Coronary artery (tissue), 2 donors: ENCODE results near the gene P2RX6.

ENCODE experiments used
- DNase-seq: peaks from one replicate; pipeline ENCODE4 v3.0.0-alpha.2; 2017; ENCODE audit warnings: low spot score
- H3K27ac ChIP-seq, 2 donors: fragments of 200-600 bp; sonication (generic); one replicate each; pipeline ENCODE4 v1.5.1; 2016 to 2019
- H3K4me3 ChIP-seq: fragments of 200-600 bp; sonication (generic); 2 replicates; pipeline ENCODE4 v1.5.1; 2016; ENCODE audit warnings: mild to moderate bottlenecking, moderate library complexity
- CTCF ChIP-seq: fragments of 200-600 bp; sonication (generic); IDR thresholded peaks from one replicate; pipeline ENCODE4 v1.5.1; 2019; ENCODE audit warnings: antibody characterized with exemption

The P2RX6 gene

DNA sequence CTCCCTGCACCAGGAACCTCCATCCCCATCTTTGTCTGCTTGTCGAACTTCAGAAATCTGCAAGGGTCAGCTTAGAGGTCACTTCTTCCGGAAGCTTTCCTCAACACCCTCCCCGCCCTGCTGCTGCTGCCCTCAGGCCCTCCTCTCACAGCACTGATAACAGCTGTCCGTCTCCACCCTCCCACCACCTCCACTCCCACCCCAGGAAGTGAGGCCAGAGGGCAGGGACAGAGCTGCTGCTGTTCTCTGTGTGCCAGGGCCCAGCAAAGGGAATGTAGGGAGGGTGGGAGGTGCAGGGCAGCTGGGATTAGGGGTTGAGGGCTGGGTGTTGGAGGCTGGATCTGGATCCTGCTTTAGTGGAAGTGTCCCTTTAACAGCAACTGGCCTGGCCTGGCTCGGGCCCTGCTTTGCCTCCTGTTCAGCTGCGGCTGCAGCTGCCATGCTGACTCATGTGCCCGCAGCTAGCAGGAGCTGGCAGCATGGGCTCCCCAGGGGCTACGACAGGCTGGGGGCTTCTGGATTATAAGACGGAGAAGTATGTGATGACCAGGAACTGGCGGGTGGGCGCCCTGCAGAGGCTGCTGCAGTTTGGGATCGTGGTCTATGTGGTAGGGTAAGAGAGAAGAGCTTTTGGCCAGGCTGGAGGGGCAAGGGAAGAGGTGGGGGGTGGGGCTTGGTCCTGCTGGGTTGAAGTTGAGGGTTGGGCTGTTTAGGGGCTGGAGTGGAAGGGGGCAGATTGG lies at the start of gene P2RX6:
P2RX6 (plus strand) TSS at position 440 of the 740 bp plus-strand sequence; CDS start at position 450, 10 bp downstream.
- DNase-seq: no peak
- peak within 1 kb of the TSS; percentile 66 for H3K4me3 ChIP-seq
- no peak for TF ChIP-seq CTCF
- H3K27ac ChIP-seq: peak within 1 kb of the TSS; percentile 56 to 66

DNA sequence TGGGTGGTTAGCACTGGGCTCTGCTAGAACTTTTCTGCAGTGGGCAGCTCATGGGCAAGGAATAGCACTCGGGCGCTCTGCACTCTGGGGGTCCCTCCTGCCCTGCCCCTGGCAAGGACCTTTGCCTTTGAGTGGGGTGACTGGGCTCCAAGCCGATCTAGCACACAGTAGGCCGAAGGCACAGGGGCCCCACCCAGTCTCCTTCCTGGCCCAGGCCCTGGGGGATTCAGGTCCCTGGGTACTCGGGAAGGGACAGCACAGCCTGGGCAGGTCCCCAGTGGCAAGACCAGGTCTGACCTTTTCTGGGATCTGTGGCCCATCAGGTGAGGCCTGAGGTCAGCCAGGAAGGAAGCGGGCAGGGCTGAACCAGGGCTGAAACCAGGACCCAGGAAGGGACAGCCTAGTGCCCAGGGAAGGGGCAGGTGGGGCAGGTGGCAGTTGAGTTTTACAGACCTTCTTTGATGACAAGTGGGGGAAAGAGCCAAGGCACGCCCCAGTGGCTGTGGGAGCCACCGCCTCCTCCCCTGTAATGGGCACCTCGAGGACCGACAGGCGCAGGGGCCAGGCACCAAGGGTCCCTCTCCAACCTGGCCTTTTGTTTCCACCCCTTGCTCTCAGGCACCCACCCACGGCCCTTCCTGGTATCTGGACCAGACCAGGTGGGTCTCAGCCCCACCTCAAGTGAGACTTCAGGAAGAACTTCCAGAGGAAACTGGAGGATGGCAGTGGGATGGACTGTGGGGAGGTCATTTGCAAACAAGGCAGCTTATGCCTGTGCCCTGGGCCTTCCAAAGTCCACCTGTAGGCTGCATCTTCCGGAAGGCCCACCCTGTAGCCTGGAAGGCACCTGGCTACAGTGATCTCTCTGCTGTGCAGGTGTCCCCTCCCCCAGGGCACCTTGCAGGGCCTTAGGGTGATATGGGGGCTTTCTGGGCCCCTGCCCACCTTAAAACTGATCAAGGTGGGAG lies 48.8 kb upstream of the P2RX6 start:
- no peak for TF ChIP-seq CTCF
- H3K27ac ChIP-seq: no peak overlapping the region

DNA sequence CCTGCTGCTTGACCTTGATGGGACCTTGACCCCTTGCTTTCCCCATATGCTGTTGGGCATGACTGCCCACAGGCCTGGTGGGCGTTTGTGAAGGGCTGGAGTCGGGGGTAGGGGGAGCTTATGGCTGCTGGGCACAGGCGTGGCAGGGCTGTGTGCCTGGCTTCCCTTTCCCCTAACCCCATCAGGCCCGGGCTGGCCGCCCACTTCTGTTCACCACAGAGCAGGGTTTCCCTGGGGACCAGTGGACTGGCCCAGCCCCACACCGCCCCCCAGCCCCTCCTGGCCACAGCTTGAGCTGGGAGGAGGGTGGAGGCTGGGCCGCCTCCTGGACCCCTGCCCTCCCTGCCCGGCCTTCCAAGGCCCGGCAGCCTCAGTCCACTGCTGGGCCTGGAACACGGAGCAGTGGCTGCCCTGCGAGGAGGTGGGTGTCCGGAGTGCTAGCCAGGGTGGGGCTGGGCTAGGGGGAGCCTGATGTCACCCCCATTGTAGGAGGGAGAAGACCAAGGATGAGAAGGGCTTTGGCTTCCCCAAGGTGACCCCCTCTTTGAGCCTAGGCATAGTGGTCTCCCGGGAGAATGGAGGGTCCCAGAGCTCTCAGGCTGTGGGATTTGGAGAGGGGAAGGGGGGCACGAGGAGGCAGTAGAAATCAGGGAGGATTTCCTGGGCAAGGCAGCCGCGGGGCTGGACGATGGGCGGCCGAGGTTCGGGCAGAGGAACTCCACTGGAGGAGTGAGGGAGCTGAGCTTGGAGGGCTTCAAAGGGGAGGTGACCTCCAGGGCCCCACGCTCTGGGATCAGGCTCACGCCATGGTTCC lies 47.9 kb upstream of the P2RX6 start, which contains the start of gene AIFM3:
AIFM3 (plus strand) TSS at position 373 of the 814 bp plus-strand sequence. CDS start 690 bp downstream, outside the sequence.
- no peak for TF ChIP-seq CTCF
- no peak within 1 kb of the TSS for H3K4me3 ChIP-seq
- no peak within 1 kb of the TSS for H3K27ac ChIP-seq
- peak; percentile 66 for DNase-seq

More for the DNA sequence above, 48.8 kb upstream of the P2RX6 start:
- no peak for DNase-seq
- H3K4me3 ChIP-seq: no peak overlapping the region

DNA sequence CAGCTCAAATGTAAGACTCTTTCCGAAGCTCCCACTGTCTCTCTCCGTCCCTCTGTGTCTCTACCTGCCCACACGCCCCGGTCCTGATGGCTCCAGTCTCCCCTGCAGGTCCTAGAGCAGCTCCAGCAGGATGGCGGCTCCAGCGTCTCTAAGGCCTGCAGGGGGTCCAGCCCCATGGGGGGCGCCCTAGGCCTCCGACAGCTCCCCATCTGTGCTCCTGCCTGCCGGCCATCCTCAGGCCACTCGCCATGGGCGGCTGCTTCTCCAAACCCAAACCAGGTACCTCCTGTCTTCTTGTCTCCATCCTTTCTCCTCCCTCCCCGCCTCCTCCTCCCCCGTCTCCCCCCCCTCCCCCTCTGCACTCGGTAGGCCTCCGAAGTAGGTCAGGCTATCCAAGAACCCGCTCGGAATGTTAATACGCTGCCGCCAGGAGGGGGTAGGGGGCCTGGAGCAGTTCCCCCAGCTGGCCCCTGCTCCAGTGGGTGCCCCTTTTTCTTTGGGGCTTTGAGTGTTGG lies 47.2 kb upstream of the P2RX6 start:
- no peak overlapping the region for H3K4me3 ChIP-seq
- DNase-seq: no peak
- no peak overlapping the region for H3K27ac ChIP-seq
- TF ChIP-seq CTCF: no peak

DNA sequence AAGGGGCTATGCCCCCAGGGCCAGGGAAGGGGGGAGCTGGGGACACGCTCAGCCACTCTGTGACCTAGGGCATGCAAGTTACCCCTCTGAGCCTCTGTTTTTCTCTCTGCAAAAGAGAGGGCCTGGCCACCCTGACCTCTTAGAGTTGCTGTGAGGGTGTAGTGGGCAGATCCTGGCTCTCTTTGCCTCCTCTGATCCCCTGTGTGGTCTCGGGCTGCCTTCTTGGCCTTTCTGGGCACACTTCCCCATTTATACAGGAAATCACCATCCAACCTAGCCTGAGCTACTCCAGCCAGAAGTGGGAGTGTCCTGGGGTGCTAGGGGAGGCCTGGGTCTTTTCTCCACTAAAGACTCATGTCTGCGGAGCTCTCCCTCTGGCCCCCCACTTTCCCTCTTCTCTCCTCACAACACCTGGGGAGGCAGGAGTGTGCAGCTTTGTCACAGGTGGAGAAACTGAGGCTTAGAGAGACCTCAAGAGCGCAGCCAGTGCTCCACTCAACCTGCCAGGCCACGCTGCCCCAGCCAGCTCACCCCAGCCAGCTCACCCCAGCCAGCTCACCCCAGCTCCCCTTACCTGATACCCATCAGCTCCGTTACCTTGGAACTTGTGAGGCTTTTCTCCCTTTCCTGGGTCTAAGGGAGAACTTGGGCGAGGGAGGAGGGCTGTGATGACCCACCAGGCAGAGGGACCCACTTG lies 46.5 kb upstream of the P2RX6 start:
- DNase-seq: no peak
- no peak overlapping the region for H3K27ac ChIP-seq

More for the DNA sequence above, 46.5 kb upstream of the P2RX6 start:
- H3K4me3 ChIP-seq: no peak overlapping the region
- TF ChIP-seq CTCF: no peak
